H1 (cell line): ENCODE data around the gene CAPNS1. TPM values are rescaled to one million over a fixed set of nuclear protein-coding genes. Genes with fewer than 3 reads are reported as not detected.

Source experiments
- ASH2L ChIP-seq: fragments of 200-600, 300-600 bp; sonication (generic); IDR thresholded peaks from one replicate; pipeline ENCODE4 v1.7.1; 2017; ENCODE audit warnings: low read length
- CREB1 ChIP-seq: IDR thresholded peaks from 2 replicates; pipeline ENCODE4 v1.6.1; 2012; ENCODE audit warnings: inconsistent platforms
- CTBP2 ChIP-seq: IDR thresholded peaks from 2 replicates; pipeline ENCODE4 v1.7.0; 2011; ENCODE audit warnings: borderline replicate concordance, mild to moderate bottlenecking, moderate library complexity, mixed read lengths, low read length; ENCODE audit not compliant: insufficient read depth, insufficient read length
- E2F6 ChIP-seq: IDR thresholded peaks from 2 replicates; pipeline ENCODE4 v1.6.1; 2012; ENCODE audit warnings: inconsistent platforms
- GABPA ChIP-seq: IDR thresholded peaks from 2 replicates; pipeline ENCODE4 v1.6.1; 2011; ENCODE audit warnings: mild to moderate bottlenecking, low read length, moderate library complexity, borderline replicate concordance; ENCODE audit not compliant: insufficient read depth
- HDAC2 ChIP-seq, 2 experiments: fragments of 300-600 bp in 1 of 2; sonication (generic) in 1 of 2; IDR thresholded peaks; 2 replicates each; pipeline ENCODE4 v1.6.1; 2011 to 2012; ENCODE audit warnings: low read depth in 2 of 2, low read length in 2 of 2, mild to moderate bottlenecking in 2 of 2, moderate library complexity in 2 of 2, borderline replicate concordance in 1 of 2, inconsistent platforms in 1 of 2
- JUN ChIP-seq: IDR thresholded peaks from 2 replicates; pipeline ENCODE4 v1.6.1; 2011; ENCODE audit warnings: low read depth, mild to moderate bottlenecking, improper control_type of control experiment, low read length
- JUND ChIP-seq: IDR thresholded peaks from 2 replicates; pipeline ENCODE4 v1.6.1; 2011; ENCODE audit warnings: mild to moderate bottlenecking, improper control_type of control experiment, low read length
- NANOG ChIP-seq: IDR thresholded peaks from 2 replicates; pipeline ENCODE4 v1.6.1; 2011; ENCODE audit warnings: low read length, low read depth, mild to moderate bottlenecking, inconsistent platforms; ENCODE audit not compliant: insufficient read depth, poor library complexity, severe bottlenecking
- PHF8 ChIP-seq: fragments of 200-600 bp; sonication (generic); conservative IDR thresholded peaks from 2 replicates; pipeline ENCODE4 v1.7.1; 2012; ENCODE audit warnings: low read depth, mild to moderate bottlenecking, inconsistent platforms, low read length, moderate library complexity
- POLR2A ChIP-seq, 2 experiments: IDR thresholded peaks; 1 replicate in 1 of 2; 2 replicates in 1 of 2; pipeline ENCODE4 v1.6.1; 2011; ENCODE audit warnings: low read depth in 2 of 2, low read length in 2 of 2, mild to moderate bottlenecking in 2 of 2; ENCODE audit errors: control extremely low read depth in 1 of 2
- POLR2AphosphoS5 ChIP-seq: IDR thresholded peaks from 2 replicates; pipeline ENCODE4 v1.6.1; 2011; ENCODE audit warnings: low read depth, low read length
- POU5F1 ChIP-seq: IDR thresholded peaks from 2 replicates; pipeline ENCODE4 v1.6.1; 2011; ENCODE audit warnings: low read depth, mild to moderate bottlenecking, low read length, moderate library complexity
- RAD21 ChIP-seq, 2 experiments: IDR thresholded peaks in 1 of 2; conservative IDR thresholded peaks in 1 of 2; 2 replicates each; pipeline ENCODE4 v1.6.1; 2011; ENCODE audit warnings: low read depth in 2 of 2, low read length in 2 of 2, improper control_type of control experiment in 1 of 2, inconsistent platforms in 1 of 2, mild to moderate bottlenecking in 1 of 2, moderate library complexity in 1 of 2
- RBBP5 ChIP-seq: IDR thresholded peaks from 2 replicates; pipeline ENCODE4 v1.7.1; 2012; ENCODE audit warnings: low read depth, mild to moderate bottlenecking, inconsistent platforms, low read length, moderate library complexity, borderline replicate concordance
- RFX5 ChIP-seq: IDR thresholded peaks from 2 replicates; pipeline ENCODE4 v1.6.1; 2011; ENCODE audit warnings: low read depth, low read length, improper control_type of control experiment, borderline replicate concordance
- RNF2 ChIP-seq: fragments of 200-900, 300-1000 bp; sonication (generic); IDR thresholded peaks from 2 replicates; pipeline ENCODE4 v1.7.1; 2016; ENCODE audit warnings: borderline replicate concordance, low read depth, mild to moderate bottlenecking, antibody characterized with exemption, low read length; ENCODE audit not compliant: poor library complexity, severe bottlenecking; ENCODE audit errors: missing control alignments
- SIN3A ChIP-seq, 2 experiments: IDR thresholded peaks in 1 of 2; conservative IDR thresholded peaks in 1 of 2; 2 replicates each; pipeline ENCODE4 v1.6.1; 2011 to 2012; ENCODE audit warnings: low read length in 2 of 2, improper control_type of control experiment in 1 of 2, low read depth in 1 of 2, mild to moderate bottlenecking in 1 of 2
- SIRT6 ChIP-seq: IDR thresholded peaks from one replicate; pipeline ENCODE4 v1.7.1; 2012; ENCODE audit warnings: low read length, inconsistent platforms
- SIX5 ChIP-seq: IDR thresholded peaks from 2 replicates; pipeline ENCODE4 v1.6.1; 2011; ENCODE audit warnings: mild to moderate bottlenecking, low read depth, low read length
- SRF ChIP-seq: IDR thresholded peaks from 2 replicates; pipeline ENCODE4 v1.6.1; 2011; ENCODE audit warnings: mild to moderate bottlenecking, low read depth, low read length, moderate library complexity
- YY1 ChIP-seq: IDR thresholded peaks from 2 replicates; pipeline ENCODE4 v1.6.1; 2011; ENCODE audit warnings: low read depth, mild to moderate bottlenecking, low read length
- polyA plus RNA-seq, 7 experiments: library from polyadenylated mRNA; depleted of rRNA in 3 of 7; stranded (reverse) in 5 of 7; unstranded in 2 of 7; fragments of >200 nt in 5 of 7; fragments of 200-250 nt in 2 of 7; gene quantifications; 1 replicate in 5 of 7; 2 replicates in 1 of 7; 4 replicates in 1 of 7; pipeline versions ENCODE4 v1.2.1 to v1.2.3, GENCODE V29; 2011 to 2013; ENCODE audit warnings: missing spikeins in 2 of 7, mixed read lengths in 2 of 7
- total RNA-seq: library from RNA; stranded (reverse); fragmentation: NEBNext Ultra II Directional; extraction: Animal tissue kit (Norgen Biotek cat#: 25700); gene quantifications from 2 replicates; pipeline ENCODE4 v1.2.1, GENCODE V29; 2021

Gene CAPNS1
- total and polyA plus RNA-seq, 2 of the 8 experiments (the other 6 are each of a cell fraction or from before 2014, with no cell fraction given) = 382 to 438 TPM

GRCh38 chr19:36115453-36116343, 24.2 kb upstream of the CAPNS1 start, which contains the start of gene TBCB (continued):
- TF ChIP-seq SRF = no peak
- TF ChIP-seq YY1 = peak; percentile 70; the same call in 1 of the 2 replicates
- no peak; the same call in 1 of the 2 replicates for TF ChIP-seq RBBP5
- TF ChIP-seq SIN3A (conservative IDR thresholded peaks at IDR 0.05 in 1 of 2, IDR thresholded peaks at IDR 0.05 in 1 of 2; ENCODE audit: low read depth in 1 of 2, low read length in 2 of 2) = 0 out of 4 replicates have a peak, but pooled peaks of 1 of the 2 experiments have one; percentile 9
- TF ChIP-seq CREB1 = peak; percentile 37; the same call in 1 of the 2 replicates
- no peak for TF ChIP-seq RAD21 (IDR thresholded peaks at IDR 0.05 in 1 of 2, conservative IDR thresholded peaks at IDR 0.05 in 1 of 2; ENCODE audit: low read depth in 2 of 2, low read length in 2 of 2)
- TF ChIP-seq POLR2A (IDR thresholded peaks at IDR 0.05; ENCODE audit: control extremely low read depth in 1 of 2, low read depth in 2 of 2, low read length in 2 of 2) = peak; percentile 12 to 32; a peak in 2 of 3 replicates
- peak; percentile 8 for TF ChIP-seq ASH2L
- TF ChIP-seq RFX5 = no peak
- no peak for TF ChIP-seq NANOG
- TF ChIP-seq RNF2 = no peak
- TF ChIP-seq GABPA = no peak
- no peak; the same call in 1 of the 2 replicates for TF ChIP-seq POLR2AphosphoS5
- TF ChIP-seq E2F6 = no peak
- peak; percentile 70 for TF ChIP-seq PHF8
- no peak for TF ChIP-seq POU5F1
- no peak for TF ChIP-seq HDAC2 (IDR thresholded peaks at IDR 0.05; ENCODE audit: borderline replicate concordance in 1 of 2, low read depth in 2 of 2, low read length in 2 of 2)
- TF ChIP-seq JUND = no peak
- TF ChIP-seq CTBP2 = no peak
- no peak for TF ChIP-seq SIRT6
- no peak for TF ChIP-seq SIX5
- TF ChIP-seq JUN = no peak
